Skin of body (tissue), 2 donors: ENCODE measurements around the gene MAEA. TPM values are rescaled to one million over a fixed set of nuclear protein-coding genes. Genes with fewer than 3 reads are reported as not detected.
A peak's percentile ranks its signal among the peaks of the same experiment; 100 is the strongest.

Experiments used
- DNase-seq: peaks from one replicate; lab custom pipeline; 2025; lab: John Stamatoyannopoulos, UW
- total RNA-seq: library from RNA; depleted of rRNA; stranded (reverse); fragments of >200 nt; gene quantifications from one replicate; pipeline ENCODE4 v1.2.3, GENCODE V29; 2014

MAEA gene
- total RNA-seq, 1 donor from 2014 or later: 32.6 TPM

DNA sequence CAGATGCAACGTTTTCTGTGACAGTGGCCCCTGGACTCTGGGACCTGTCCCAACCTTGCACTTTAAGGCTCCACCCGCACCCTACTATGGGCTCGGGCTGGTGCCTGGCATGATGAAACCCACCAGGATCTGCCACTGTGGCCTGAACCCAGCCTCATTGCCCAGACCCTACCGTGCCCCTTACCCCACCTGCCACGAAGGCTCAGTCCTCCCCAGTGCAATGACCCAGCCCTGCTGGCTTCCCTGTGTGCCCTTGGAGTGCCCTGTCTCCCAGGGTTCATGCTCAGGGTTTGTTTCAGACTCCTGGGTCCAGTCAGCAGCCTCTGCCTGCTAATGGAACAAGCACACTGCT is 60.5 kb downstream of the MAEA start:
- no peak for DNase-seq

DNA sequence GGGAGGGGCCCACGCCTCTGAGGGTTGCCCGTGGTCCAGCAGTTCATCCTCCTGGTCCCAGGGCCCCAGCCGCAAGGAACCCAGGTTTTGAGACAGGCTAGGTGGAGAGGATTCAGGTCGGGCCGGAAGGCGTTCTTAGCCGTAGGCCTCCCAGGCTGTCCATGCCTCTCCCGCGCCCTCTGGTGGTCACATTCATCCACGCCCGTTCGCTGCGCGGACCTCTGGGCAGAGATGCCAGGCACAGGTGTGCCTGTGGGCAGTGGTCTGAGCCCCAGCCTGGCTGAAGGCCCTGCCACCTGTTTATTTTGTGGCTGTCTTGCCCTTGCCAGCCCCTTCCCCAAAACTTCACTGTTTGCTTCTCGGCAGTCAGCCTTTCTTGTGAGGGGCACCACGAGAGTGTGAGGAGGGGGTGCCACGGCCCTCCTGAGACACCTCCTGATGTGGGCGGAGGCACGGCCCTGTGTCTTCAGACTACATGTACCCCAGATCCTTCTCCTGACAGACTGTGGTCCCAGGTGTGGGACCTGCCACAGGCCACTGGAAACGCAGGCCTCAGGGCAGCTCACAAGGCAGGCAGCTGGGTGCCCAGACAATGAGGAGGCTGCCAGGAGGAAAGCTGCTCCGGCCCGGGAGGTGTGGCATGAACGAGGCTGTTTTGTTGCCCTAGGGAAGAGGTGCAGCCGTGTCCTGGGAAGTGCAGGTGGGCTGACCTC is 62.3 kb downstream of the MAEA start:
- DNase-seq: peak; percentile 16

DNA sequence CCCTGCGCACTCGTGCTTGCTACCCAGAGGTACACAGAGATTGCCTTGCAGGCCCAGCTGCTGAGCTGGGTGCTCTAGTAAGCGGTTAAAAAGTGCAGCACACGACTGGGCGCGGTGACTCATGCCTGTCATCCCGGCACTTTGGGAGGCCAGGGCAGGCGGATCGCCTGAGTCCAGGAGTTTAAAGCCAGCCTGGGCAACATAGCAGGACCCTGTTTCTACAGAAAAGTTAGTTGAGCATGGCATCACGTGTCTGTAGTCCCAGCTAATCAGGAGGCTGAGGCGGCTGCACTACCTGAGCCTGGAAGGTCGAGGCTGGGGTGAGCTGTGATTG is 62.8 kb downstream of the MAEA start:
- DNase-seq: no peak

DNA sequence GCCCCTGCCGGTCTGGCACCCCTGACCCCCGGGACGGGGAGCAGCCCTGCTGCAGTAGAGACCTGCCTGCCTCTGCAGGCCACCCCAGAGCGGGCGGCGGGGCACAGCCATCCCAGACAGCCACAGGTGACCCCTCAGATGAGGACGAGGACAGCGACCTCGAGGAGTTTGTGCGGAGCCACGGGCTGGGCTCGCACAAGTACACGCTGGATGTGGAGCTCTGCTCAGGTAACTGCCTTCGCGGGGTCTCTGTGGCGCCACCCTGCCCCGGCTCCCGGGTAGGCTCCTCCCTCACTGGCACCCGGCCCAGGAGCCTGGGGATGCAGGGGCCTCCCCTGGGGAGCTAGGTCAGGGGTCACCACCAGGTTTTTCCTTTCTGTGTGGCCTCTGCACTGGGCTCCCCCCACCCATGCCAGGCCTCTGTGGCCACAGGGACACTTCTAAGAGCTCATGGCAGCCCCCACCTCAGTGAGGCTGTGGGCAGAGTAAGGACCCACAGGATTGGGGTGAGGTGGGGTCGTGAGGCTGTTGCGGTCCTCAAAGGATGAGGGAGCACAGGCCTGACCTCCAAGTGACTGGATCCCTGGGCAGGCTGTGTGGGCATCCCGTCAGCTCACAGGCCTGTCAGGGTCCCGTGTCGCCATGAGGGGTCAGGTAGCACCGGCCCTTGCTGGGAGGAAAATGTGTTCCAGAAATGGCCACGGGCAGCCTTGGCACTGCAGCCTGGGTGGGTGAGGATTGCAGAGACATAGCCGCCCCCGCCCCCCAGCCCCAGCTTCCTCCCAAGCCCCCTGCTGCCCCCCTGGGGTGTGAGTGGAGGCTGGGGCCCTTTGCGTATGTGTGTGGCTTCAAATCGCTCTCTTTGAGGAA is 63.7 kb downstream of the MAEA start:
- DNase-seq: no peak

- DNase-seq: no peak
These were observed 64.7 kb downstream of the MAEA start for GRCh38 chr4:1354136-1354982.

- DNase-seq: no peak
These were observed 65.2 kb downstream of the MAEA start for GRCh38 chr4:1354983-1355275.

DNA sequence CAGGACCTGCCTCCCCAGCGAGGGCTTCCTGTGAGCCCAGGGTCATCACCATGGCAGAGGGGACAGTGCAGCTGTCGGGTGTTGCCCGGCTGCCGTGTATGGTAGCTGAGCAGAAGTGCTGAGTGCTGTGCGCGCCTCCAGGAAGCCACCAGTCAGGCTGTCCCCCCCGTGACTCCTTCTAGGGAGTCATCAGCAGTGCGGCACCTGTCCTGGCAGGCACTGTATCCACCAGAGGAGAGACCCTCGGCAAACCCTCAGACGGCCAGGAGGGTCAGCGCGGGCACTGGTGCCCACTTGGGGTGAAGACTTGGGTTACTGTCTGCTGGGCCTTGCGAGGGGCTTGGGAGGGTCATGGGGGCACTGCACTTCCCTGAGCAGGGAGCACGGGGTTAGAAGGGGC is 65.7 kb downstream of the MAEA start:
- no peak for DNase-seq

DNA sequence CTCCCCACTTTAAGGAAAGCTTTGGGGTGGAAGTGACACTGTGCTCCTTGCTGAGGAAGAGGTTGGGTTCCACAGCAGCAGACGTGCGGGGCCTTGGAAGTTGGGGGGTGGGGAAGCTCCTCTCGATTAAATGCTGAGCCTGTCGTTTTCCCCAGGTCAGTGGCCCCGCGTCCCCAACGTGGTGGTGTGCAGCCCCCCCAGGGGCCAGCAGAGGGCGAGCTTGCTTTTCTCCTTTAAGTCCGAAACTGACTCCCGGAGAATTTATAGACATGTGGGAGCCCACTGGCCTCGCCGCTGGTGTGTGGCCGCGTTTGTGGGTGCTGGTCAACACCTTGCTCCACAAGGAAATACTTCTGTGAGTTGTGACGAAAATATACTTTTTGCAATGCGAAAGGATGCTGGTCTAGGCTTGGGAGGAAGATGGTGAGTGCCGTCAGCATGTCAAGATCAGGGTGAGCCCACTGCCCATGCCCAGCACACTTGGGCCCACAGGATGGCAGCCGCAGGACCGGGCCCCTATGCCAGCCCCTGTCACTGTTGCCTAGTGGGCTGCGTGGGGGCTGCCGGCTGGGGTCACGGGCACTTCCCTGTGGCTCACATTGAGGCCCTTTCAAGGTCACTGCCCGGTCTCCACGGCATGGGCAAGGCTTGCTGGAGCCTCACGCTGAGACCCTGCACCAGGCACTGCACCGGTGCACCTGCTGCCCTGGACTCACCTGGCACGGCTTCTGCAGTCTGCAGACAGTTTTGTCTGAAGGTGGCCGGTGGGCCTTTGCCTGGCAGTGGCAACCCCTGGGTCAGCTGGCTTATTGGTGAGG is 66.7 kb downstream of the MAEA start:
- DNase-seq: no peak

GRCh38 chr4:1357356-1358248 is 67.9 kb downstream of the MAEA start:
- no peak for DNase-seq

DNA sequence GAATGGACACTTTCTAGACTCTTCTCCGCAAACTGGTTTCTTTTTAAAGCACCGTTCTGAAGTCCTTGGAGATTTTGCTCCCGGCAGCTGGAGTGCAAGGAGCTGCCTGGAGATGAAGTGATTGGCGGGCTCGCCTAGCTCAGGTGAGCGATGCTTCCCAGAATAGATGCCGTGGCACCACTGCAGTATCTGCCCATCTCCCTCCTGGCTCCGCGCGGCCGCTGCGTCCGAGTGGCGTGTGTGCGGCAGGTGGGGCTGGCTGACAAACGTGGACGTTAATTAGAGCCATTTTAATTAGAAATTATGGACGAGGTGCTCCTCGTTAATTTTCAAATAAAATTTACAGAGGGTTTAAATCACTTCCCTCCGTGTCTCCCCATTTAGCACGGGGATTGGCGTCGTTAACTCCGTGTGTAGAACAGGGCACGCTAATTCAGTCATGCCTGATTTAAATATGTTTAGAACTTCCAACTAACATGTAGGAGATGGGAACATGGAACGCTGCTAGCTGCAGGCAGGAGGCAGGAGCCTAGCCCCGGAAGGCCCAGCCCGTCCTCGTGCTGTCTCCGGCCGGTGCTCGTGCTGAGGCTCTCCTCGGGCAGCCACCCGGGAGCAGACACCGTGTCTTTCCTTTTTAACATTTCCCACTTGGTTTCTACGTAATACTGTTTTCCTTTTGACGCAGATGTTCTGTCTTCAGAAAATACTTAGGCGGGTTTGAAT is 68.9 kb downstream of the MAEA start:
- no peak for DNase-seq

- peak; percentile 14 for DNase-seq
These were observed 69.4 kb downstream of the MAEA start for GRCh38 chr4:1359144-1359501.

GRCh38 chr4:1359976-1360375 is 70.3 kb downstream of the MAEA start:
- DNase-seq: no peak

- DNase-seq: no peak
These were observed 71.0 kb downstream of the MAEA start for GRCh38 chr4:1360423-1361283.

GRCh38 chr4:1361431-1361830 is 71.7 kb downstream of the MAEA start:
- no peak for DNase-seq

DNA sequence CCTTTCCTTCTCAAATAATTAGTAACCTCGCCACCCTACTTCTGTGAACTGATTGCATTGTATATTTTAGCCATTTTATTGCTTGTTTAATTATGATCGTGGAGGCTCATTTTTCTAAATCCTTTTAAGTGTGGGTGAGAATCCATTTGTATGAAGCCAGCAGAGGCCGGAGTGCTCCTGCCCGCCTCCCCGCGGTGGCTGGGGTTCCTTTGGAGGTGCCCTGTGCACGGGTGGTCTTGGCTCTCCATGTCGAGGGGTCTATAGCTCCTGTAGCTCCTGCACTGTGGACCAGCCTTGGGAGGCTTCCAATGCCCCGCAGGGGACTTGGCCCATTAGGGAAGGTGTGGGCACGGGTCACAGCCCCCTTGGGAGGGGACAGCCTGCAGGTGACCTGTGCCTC is 72.4 kb downstream of the MAEA start:
- DNase-seq: no peak

DNA sequence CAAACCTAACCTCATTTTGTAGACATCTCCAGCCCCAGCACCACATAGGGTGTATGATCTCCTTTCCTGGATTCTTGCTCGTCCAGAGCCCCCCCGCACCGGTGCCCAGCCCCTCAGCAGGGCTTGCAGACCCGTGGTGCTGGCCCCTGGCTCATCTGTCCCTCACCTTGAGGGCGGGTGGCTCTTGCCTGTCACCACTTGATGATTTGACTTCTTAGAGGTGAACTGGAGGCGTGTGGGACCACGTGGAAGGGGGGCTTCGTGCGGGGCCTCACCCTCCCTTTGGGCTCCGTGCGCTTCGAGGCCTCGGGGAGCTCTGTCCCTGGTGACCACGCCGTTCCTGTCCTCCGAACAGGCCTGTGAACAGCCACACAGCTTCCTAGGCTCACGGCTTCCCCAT is 72.8 kb downstream of the MAEA start:
- no peak for DNase-seq

- DNase-seq: no peak
These were observed 73.8 kb downstream of the MAEA start for GRCh38 chr4:1363513-1363912.

- no peak for DNase-seq
These were observed 74.5 kb downstream of the MAEA start for GRCh38 chr4:1364217-1364616.

- DNase-seq: no peak
These were observed 75.1 kb downstream of the MAEA start for GRCh38 chr4:1364748-1365147.
